OCI-LY7 (cell line): ENCODE measurements around the gene SETD1A.

Experiments
- EZH2phosphoT487 ChIP-seq: fragments of 200-600 bp; sonication (generic); IDR thresholded peaks from 2 replicates; pipeline ENCODE4 v1.6.1; 2018; ENCODE audit warnings: low read depth, borderline replicate concordance, mild to moderate bottlenecking, mixed run types, antibody characterized with exemption, low read length, moderate library complexity, mixed read lengths
- TF ChIP-seq, protein P1 (sequence below): fragments of 200-600 bp; sonication (generic); conservative IDR thresholded peaks from 2 replicates; pipeline ENCODE4 v1.5.1; 2014; ENCODE audit warnings: mild to moderate bottlenecking, antibody characterized with exemption, low read length, moderate library complexity, mixed read lengths

- TF ChIP-seq, protein P1, sequence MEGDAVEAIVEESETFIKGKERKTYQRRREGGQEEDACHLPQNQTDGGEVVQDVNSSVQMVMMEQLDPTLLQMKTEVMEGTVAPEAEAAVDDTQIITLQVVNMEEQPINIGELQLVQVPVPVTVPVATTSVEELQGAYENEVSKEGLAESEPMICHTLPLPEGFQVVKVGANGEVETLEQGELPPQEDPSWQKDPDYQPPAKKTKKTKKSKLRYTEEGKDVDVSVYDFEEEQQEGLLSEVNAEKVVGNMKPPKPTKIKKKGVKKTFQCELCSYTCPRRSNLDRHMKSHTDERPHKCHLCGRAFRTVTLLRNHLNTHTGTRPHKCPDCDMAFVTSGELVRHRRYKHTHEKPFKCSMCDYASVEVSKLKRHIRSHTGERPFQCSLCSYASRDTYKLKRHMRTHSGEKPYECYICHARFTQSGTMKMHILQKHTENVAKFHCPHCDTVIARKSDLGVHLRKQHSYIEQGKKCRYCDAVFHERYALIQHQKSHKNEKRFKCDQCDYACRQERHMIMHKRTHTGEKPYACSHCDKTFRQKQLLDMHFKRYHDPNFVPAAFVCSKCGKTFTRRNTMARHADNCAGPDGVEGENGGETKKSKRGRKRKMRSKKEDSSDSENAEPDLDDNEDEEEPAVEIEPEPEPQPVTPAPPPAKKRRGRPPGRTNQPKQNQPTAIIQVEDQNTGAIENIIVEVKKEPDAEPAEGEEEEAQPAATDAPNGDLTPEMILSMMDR: peak; percentile 97
- no peak for TF ChIP-seq EZH2phosphoT487
Observed at GRCh38 chr16:30921748-30922419, 35.7 kb upstream of the SETD1A start.
